ENCODE results near the gene UAP1. TPM values are rescaled to one million over a fixed set of nuclear protein-coding genes. Genes with fewer than 3 reads are reported as not detected.

UAP1 gene
- total RNA-seq, 4 donors from 2014 or later: 95.0 to 131 (median 117) TPM

DNA sequence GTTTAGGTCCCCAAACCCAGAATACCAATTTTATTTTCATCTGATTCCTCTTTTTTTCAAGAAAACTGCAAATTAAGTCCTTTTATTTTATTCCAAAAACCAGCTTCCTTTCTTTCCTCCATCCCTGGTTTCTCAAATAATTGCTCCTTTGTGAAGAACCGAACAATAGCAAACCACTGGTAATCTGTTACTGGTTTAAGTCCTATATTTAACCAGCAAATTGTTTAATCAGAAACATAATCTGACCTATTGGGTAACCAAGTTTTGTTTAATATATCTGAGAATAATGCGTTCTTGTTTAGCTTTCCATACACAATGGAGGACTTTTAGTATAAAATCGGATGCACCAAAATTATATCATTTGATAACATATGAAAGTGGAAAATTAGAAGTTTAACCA, 57.6 kb downstream of the UAP1 start:
- intact Hi-C loops (cut with DNase I; ENCODE audit: low total_unique reads) (loop anchor here (10.0 kb wide), 1 partner anchor 186 kb away; no protein-coding TSS in a partner anchor), in situ Hi-C loops (cut with MboI; ENCODE audit: low pct_ligation_motif_present in 1 of 4, low pct_unique_long_range_greater_than_20kb in 1 of 4, low sequenced_read_pairs in 3 of 4) (loop anchor here in 3 of 4 donors (10.0 to 25.0 kb wide), 2 partner anchors 168 to 186 kb away; partner anchors contain the start of gene HSD17B7 (in 2 of the 3))
- TF ChIP-seq POLR2A (IDR thresholded peaks at IDR 0.05) (no peak), EP300 (IDR thresholded peaks at IDR 0.05; ENCODE audit: low read depth) (no peak), CTCF (IDR thresholded peaks at IDR 0.05) (no peak), POLR2AphosphoS5 (IDR thresholded peaks at IDR 0.05) (no peak)
- Histone ChIP-seq H3K36me3 (no peaks in the 10 kb centered on the region), H3K27ac (no peak overlapping the region), H3K4me1 (no peaks in the 10 kb centered on the region), H3K4me3 (no peak overlapping the region), H3K27me3 (no peaks in the 10 kb centered on the region), H3K9me3 (peaks cover 6 to 14% of the 10 kb centered on the region in 2 donors)
- WGBS, 2 donors (ENCODE audit: low coverage in 1 of 2): 91 to 92% methylated on average over 3 of the region's 3 CpGs
- DNase-seq: no peak

DNA sequence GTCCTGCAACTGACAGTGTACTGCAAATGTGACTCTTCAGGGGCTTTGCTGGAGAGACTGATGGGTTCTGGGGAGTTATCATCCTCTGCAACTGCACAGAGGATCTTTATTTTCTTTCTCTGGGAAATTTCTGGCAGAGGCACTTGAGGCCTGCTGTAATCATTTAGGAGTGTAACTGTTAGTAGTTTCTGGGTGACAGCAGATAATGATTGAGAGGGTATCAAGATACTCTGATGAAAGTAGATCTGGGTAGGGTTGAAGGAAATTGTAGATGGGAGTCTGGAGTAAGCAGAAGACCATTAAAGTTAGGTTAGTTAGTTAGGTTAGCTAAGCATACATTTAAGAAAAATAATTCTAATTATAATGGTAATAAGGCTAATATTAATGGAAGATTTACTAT, 59.7 kb downstream of the UAP1 start:
- Histone ChIP-seq H3K9me3 (peaks cover 6 to 14% of the 10 kb centered on the region in 2 donors), H3K4me3 (no peak overlapping the region), H3K36me3 (no peaks in the 10 kb centered on the region), H3K4me1 (peaks cover 0 to 11% (median under 1%) of the 10 kb centered on the region in 4 donors), H3K27ac (no peak overlapping the region), H3K27me3 (no peaks in the 10 kb centered on the region)
- in situ Hi-C loops (cut with MboI; ENCODE audit: low pct_ligation_motif_present in 1 of 4, low pct_unique_long_range_greater_than_20kb in 1 of 4, low sequenced_read_pairs in 3 of 4) (loop anchor here in 2 of 4 donors (25.0 kb wide), 1 partner anchor 166 kb away; the partner anchor contains the start of gene HSD17B7 (in 2 of the 2)), intact Hi-C loops (cut with DNase I; ENCODE audit: low total_unique reads) (no loop called here)
- DNase-seq: no peak
- TF ChIP-seq POLR2A (IDR thresholded peaks at IDR 0.05) (no peak), POLR2AphosphoS5 (IDR thresholded peaks at IDR 0.05) (no peak), CTCF (IDR thresholded peaks at IDR 0.05) (no peak), EP300 (IDR thresholded peaks at IDR 0.05; ENCODE audit: low read depth) (no peak)

- in situ Hi-C loops (cut with MboI; ENCODE audit: low pct_ligation_motif_present in 1 of 4, low pct_unique_long_range_greater_than_20kb in 1 of 4, low sequenced_read_pairs in 3 of 4): no loop called here
- TF ChIP-seq POLR2AphosphoS5 (IDR thresholded peaks at IDR 0.05) (peak in 2 of 3 donors; percentile 23 to 40), EP300 (IDR thresholded peaks at IDR 0.05; ENCODE audit: low read depth) (no peak)
- Histone ChIP-seq H3K36me3 (no peaks in the 10 kb centered on the region), H3K9me3 (no peaks in the 10 kb centered on the region), H3K27ac (peak overlapping the region; percentile 68 to 89 (median 79)), H3K4me1 (peaks cover 0 to 28% (median 4%) of the 10 kb centered on the region in 4 donors), H3K27me3 (no peaks in the 10 kb centered on the region), H3K4me3 (no peak overlapping the region)
- intact Hi-C loops (cut with DNase I; ENCODE audit: low total_unique reads): no loop called here
- WGBS, 2 donors (ENCODE audit: low coverage in 1 of 2): 56 to 60% methylated on average over 2 of the region's 2 CpGs
- DNase-seq: no peak
Measured at GRCh38 chr1:162625679-162626078, 64.2 kb downstream of the UAP1 start.

DNA sequence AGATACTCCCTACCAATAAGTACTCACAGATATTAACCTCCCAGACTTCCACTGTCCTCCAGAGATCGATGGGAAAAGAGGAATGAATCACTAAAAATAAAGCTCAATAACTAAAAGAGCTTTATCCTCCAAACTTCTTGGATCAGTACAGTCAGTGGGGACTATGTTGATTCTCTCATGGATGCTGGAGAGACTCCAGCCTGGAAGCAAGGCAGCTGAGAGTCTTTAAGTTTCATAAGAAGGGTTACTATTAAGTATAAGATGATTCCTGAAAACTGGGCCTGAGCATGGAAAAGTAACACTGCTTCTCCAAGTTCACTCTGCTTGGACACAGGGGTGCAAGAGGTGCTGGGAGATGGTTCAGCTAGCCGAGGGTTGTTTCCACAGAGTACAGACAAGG, 64.6 kb downstream of the UAP1 start:
- in situ Hi-C loops (cut with MboI; ENCODE audit: low pct_ligation_motif_present in 1 of 4, low pct_unique_long_range_greater_than_20kb in 1 of 4, low sequenced_read_pairs in 3 of 4): no loop called here
- Histone ChIP-seq H3K36me3 (no peaks in the 10 kb centered on the region), H3K27ac (peak overlapping the region; percentile 68 to 89 (median 79)), H3K9me3 (no peaks in the 10 kb centered on the region), H3K4me3 (no peak overlapping the region), H3K4me1 (peaks cover 0 to 29% (median 4%) of the 10 kb centered on the region in 4 donors), H3K27me3 (no peaks in the 10 kb centered on the region)
- WGBS, 2 donors (ENCODE audit: low coverage in 1 of 2): 52 to 57% methylated on average over 1 to 2 of the region's 2 CpGs
- DNase-seq: no peak
- intact Hi-C loops (cut with DNase I; ENCODE audit: low total_unique reads): no loop called here
- TF ChIP-seq POLR2A (IDR thresholded peaks at IDR 0.05) (no peak), POLR2AphosphoS5 (IDR thresholded peaks at IDR 0.05) (no peak)

- Histone ChIP-seq H3K4me3 (peak overlapping the region in 1 of 4 donors; percentile 12), H3K9me3 (no peaks in the 10 kb centered on the region), H3K36me3 (no peaks in the 10 kb centered on the region), H3K4me1 (peaks cover 0 to 29% (median 4%) of the 10 kb centered on the region in 4 donors), H3K27me3 (no peaks in the 10 kb centered on the region), H3K27ac (peak overlapping the region; percentile 68 to 89 (median 79))
- intact Hi-C loops (cut with DNase I; ENCODE audit: low total_unique reads) (no loop called here), in situ Hi-C loops (cut with MboI; ENCODE audit: low pct_ligation_motif_present in 1 of 4, low pct_unique_long_range_greater_than_20kb in 1 of 4, low sequenced_read_pairs in 3 of 4) (no loop called here)
- DNase-seq: no peak
- WGBS, 2 donors (ENCODE audit: low coverage in 1 of 2): 10 to 20% methylated on average over 2 of the region's 2 CpGs
- TF ChIP-seq EP300 (IDR thresholded peaks at IDR 0.05; ENCODE audit: low read depth) (no peak), POLR2AphosphoS5 (IDR thresholded peaks at IDR 0.05) (no peak), CTCF (IDR thresholded peaks at IDR 0.05) (no peak), POLR2A (IDR thresholded peaks at IDR 0.05) (no peak)
Measured at GRCh38 chr1:162626761-162627160, 65.2 kb downstream of the UAP1 start.

All from transverse colon (tissue), 4 donors.